Measurements from ENCODE around the gene CHD6.

- no peak for TF ChIP-seq CTCF (IDR thresholded peaks at IDR 0.05)
- no peak for TF ChIP-seq POLR2AphosphoS5 (IDR thresholded peaks at IDR 0.05)
- TF ChIP-seq POLR2A (IDR thresholded peaks at IDR 0.05), result no peak
- TF ChIP-seq EP300 (IDR thresholded peaks at IDR 0.05), result no peak
Observed at GRCh38 chr20:41494451-41494850, 123.7 kb downstream of the CHD6 start.
